CD4-positive, alpha-beta T cell treated with Interleukin-6 for 4 hours (primary cell): ENCODE results near the gene NPTX1.

ENCODE experiments used
- DNase-seq: peaks from one replicate; pipeline ENCODE4 v3.0.0-alpha.2; 2020; ENCODE audit warnings: mixed read lengths

The NPTX1 gene

GRCh38 chr17:80424878-80425765, 51.3 kb downstream of the NPTX1 start:
- DNase-seq: no peak

- no peak for DNase-seq
These were observed 52.1 kb downstream of the NPTX1 start for GRCh38 chr17:80424261-80424660.

DNA sequence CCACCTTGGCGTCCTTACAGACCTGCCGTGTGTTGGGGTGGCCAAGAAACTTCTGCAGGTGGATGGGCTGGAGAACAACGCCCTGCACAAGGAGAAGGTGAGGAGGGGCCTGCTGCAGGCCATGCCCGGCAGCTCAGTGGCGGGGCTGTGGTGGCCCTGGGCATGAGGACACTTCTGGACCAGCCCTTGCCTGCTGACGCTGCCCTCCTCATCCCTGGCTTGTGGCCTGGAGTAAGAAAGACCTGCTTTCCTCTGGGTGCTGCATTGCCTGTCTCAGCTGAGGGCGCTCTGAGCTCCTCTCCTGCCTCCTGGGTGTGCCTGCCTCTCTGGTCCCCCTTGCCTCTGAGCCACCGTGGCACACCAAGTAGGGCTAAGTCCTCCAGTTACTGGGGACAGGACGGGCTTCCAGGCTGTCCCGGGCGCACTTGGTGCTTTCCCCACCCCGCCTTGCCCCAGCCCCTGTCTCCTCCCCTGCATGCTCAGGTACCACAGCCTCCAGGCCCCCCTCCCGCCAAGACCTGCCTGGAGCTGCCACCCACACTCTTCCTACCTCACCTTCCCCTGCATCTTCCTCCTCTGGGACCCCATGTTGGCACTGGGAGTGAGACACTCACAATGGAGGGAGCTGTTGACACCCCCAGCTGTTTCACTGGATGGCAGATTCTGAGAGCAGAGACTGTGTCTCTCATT, 52.7 kb downstream of the NPTX1 start:
- no peak for DNase-seq

- DNase-seq: no peak
These were observed 53.4 kb downstream of the NPTX1 start for GRCh38 chr17:80422981-80423380.

GRCh38 chr17:80422276-80422675, 54.1 kb downstream of the NPTX1 start:
- no peak for DNase-seq

- no peak for DNase-seq
These were observed 54.9 kb downstream of the NPTX1 start for GRCh38 chr17:80421381-80422090.

DNA sequence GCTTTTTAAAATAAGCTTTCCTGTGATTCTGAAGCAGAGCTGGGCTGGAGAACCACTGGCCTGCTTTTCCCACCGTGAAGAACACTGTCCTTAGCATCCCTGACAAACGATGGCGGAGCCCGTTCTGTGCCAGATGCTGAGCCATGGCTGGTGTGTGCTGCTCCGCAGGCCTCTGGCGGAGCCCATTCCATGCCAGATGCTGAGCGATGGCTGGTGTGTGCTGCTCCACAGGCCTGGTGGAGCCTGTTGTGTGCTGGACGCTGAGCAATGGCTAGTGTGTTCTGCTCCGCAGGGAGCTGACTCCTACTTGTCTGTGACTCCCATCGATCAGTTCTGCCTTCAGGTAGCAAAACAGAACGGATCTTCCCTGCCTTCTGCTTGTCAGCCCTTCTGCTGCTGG, 57.2 kb downstream of the NPTX1 start:
- no peak for DNase-seq

DNA sequence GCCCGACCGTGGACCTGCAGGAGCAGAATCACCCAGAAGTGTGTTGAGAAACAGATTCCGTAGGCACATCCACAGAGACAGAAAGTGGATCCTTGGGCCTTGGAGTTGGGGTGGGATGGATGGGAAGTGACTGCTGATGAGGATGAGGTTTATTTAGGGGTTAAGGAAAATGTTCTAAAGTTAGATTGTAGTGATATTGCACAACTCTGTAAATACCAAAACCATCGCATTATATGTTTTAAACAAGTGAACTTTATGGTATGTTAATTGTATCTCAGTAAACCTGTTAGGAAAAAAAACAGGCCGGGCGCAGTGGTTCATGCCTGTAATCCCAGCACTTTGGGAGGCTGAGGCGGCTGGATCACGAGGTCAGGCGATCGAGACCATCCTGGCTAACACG, 57.8 kb downstream of the NPTX1 start:
- DNase-seq: no peak
